SU-DHL-6 (cell line): ENCODE measurements around the gene CYP3A7.
"Not testable (repeated sequence)": the region's sequence is repeated elsewhere in the genome, so short reads cannot be mapped to it uniquely, and the experiment has no call there.

ENCODE experiments used
- H2AFZ ChIP-seq: fragments of 200-600 bp; sonication (generic); 2 replicates; pipeline ENCODE4 v1.6.1; 2014; ENCODE audit warnings: low read depth, mild to moderate bottlenecking, moderate library complexity, mixed read lengths, antibody characterized with exemption, low read length; ENCODE audit not compliant: severe bottlenecking
- H3F3A ChIP-seq: fragments of 200-600 bp; shearing (Covaris generic); 2 replicates; pipeline ENCODE4 v1.6.0; 2016; ENCODE audit warnings: antibody characterized with exemption, mild to moderate bottlenecking; ENCODE audit not compliant: insufficient read depth
- H3K27ac ChIP-seq: fragments of 200-600 bp; sonication (generic); 2 replicates; pipeline ENCODE4 v1.5.1; 2016; ENCODE audit warnings: low read depth, mild to moderate bottlenecking, low read length, moderate library complexity, mixed read lengths
- H3K27me3 ChIP-seq: fragments of 200-600 bp; sonication (generic), shearing (Covaris generic); 2 replicates; pipeline ENCODE4 v1.6.0; 2014; ENCODE audit warnings: mild to moderate bottlenecking, low read length
- H3K36me3 ChIP-seq: fragments of 200-600 bp; sonication (generic); 2 replicates; pipeline ENCODE4 v1.6.1; 2014; ENCODE audit warnings: mild to moderate bottlenecking, low read length, mixed read lengths
- H3K4me2 ChIP-seq: fragments of 300-600, 200-600 bp; shearing (Covaris generic), sonication (generic); 2 replicates; pipeline ENCODE4 v1.6.0; 2014; ENCODE audit warnings: low read length, low read depth, mild to moderate bottlenecking; ENCODE audit not compliant: poor library complexity, severe bottlenecking
- H3K4me3 ChIP-seq: fragments of 200-600 bp; sonication (generic); 2 replicates; pipeline ENCODE4 v1.5.1; 2014; ENCODE audit warnings: antibody characterized with exemption, low read length, mild to moderate bottlenecking, mixed read lengths; ENCODE audit not compliant: insufficient read depth, poor library complexity, severe bottlenecking
- H3K79me2 ChIP-seq: fragments of 200-600 bp; sonication (generic); 2 replicates; pipeline ENCODE4 v1.6.1; 2014; ENCODE audit warnings: mild to moderate bottlenecking, low read length, moderate library complexity; ENCODE audit not compliant: insufficient read depth
- H3K9ac ChIP-seq: fragments of 200-600 bp; sonication (generic); 2 replicates; pipeline ENCODE4 v1.7.0; 2014; ENCODE audit warnings: mild to moderate bottlenecking, low read length
- H3K9me2 ChIP-seq: fragments of 200-600 bp; sonication (generic); replicated peaks from 2 replicates; pipeline ENCODE4 v1.6.1; 2014; ENCODE audit warnings: low read length; ENCODE audit not compliant: insufficient read depth
- H3K9me3 ChIP-seq: fragments of 200-600 bp; sonication (generic); 2 replicates; pipeline ENCODE4 v1.6.1; 2014; ENCODE audit warnings: low read length, mixed read lengths; ENCODE audit not compliant: insufficient read depth
- H4K20me1 ChIP-seq: fragments of 200-600 bp; sonication (generic); 2 replicates; pipeline ENCODE4 v1.6.1; 2014; ENCODE audit warnings: low read depth, mild to moderate bottlenecking, antibody characterized with exemption, low read length, moderate library complexity, mixed read lengths
- EZH2phosphoT487 ChIP-seq: fragments of 200-600 bp; sonication (generic), shearing (Covaris generic); conservative IDR thresholded peaks from 2 replicates; pipeline ENCODE4 v1.6.1; 2018; ENCODE audit warnings: mild to moderate bottlenecking, antibody characterized with exemption, low read length, moderate library complexity, mixed read lengths
- TF ChIP-seq, protein P1 (sequence below): fragments of 200-600 bp; sonication (generic); IDR thresholded peaks from one replicate; pipeline ENCODE4 v1.5.1; 2017; ENCODE audit warnings: antibody characterized with exemption, mild to moderate bottlenecking, low read length, moderate library complexity; ENCODE audit not compliant: insufficient read depth, poor library complexity, severe bottlenecking

Gene CYP3A7

DNA sequence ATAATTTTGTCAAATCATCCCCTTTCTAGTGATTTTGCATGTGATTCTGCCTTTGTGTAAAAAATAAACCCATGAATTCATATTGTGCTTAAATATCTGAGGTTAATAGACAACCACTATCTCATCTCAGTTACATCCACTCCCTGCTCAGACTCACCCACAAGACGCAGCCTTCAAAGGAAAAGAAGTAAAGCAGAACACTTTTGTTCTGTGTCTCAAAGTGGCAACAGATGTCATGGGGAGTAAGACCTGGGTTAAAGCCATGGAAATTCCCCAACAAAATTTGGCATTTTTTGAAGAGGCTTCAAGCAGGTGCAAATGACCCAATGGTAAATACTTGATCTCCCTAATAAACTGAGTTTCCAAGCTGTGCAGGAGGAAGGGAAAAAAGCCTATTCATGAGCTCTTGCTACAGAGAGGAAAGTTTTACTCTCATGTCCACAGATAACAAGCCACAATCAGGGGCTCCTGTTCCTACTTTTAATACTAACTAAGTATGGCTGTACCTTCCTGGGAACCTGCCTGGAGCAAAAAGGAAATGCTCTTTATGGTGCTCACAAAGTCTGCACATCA is 4.7 kb downstream of the CYP3A7 start:
- no peaks in the 10 kb centered on the region for H3K79me2 ChIP-seq
- no peak overlapping the region for H2AFZ ChIP-seq
- no peaks in the 10 kb centered on the region for H3K9me3 ChIP-seq
- H3K27me3 ChIP-seq: no peaks in the 10 kb centered on the region
- H3K4me2 ChIP-seq: no peak overlapping the region
- H3K36me3 ChIP-seq: no peaks in the 10 kb centered on the region
- H3K4me3 ChIP-seq: no peak overlapping the region
- no peaks in the 10 kb centered on the region for H4K20me1 ChIP-seq
- no peak overlapping the region for H3K27ac ChIP-seq
- H3F3A ChIP-seq: no peaks in the 10 kb centered on the region
- H3K9me2 ChIP-seq: no peaks in the 10 kb centered on the region
- TF ChIP-seq EZH2phosphoT487: no peak
- TF ChIP-seq, protein P1, sequence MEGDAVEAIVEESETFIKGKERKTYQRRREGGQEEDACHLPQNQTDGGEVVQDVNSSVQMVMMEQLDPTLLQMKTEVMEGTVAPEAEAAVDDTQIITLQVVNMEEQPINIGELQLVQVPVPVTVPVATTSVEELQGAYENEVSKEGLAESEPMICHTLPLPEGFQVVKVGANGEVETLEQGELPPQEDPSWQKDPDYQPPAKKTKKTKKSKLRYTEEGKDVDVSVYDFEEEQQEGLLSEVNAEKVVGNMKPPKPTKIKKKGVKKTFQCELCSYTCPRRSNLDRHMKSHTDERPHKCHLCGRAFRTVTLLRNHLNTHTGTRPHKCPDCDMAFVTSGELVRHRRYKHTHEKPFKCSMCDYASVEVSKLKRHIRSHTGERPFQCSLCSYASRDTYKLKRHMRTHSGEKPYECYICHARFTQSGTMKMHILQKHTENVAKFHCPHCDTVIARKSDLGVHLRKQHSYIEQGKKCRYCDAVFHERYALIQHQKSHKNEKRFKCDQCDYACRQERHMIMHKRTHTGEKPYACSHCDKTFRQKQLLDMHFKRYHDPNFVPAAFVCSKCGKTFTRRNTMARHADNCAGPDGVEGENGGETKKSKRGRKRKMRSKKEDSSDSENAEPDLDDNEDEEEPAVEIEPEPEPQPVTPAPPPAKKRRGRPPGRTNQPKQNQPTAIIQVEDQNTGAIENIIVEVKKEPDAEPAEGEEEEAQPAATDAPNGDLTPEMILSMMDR: no peak
- no peak overlapping the region for H3K9ac ChIP-seq

DNA sequence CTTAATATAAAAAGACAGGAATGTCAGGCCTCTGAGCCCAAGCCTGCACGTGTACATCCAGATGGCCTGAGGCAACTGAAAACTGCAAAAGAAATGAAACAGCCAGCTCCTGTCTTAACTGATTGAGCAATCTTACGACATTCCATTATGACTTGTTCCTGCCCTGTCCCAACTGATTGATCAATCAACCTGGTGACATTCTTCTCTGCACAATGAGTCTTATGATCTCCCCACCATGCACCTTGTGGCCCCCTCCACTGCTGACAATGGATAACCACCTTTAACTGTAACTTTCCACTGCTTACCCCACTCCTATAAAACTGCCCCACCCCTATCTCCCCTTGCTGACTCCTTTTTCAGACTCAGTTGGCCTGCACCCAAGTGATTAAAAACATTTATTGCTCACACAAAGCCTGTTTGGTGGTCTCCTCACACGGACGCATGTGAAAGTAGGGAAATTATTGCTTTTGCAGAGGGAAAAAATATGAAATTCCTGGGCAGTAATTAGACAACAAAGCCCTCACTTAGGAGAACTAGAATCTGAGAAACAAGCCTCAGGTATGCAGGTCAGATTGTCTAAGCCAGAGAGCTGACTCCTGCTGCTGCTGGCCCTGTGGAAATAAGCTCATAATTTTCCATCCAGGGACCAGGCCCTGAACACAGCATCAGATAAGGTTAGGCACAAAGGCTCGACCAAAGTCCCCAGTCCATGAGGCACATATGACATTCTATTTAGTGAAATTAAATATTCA is 5.3 kb downstream of the CYP3A7 start:
- Histone ChIP-seq H3K9ac (no peak overlapping the region), H3K4me3 (no peak overlapping the region), H3K36me3 (no peaks in the 10 kb centered on the region), H3K9me2 (no peaks in the 10 kb centered on the region), H3F3A (no peaks in the 10 kb centered on the region), H4K20me1 (no peaks in the 10 kb centered on the region), H3K9me3 (no peaks in the 10 kb centered on the region), H3K79me2 (no peaks in the 10 kb centered on the region), H2AFZ (no peak overlapping the region), H3K27me3 (no peaks in the 10 kb centered on the region), H3K27ac (no peak overlapping the region), H3K4me2 (no peak overlapping the region)
- TF ChIP-seq, protein P1: no peak
- TF ChIP-seq EZH2phosphoT487: no peak

GRCh38 chr7:99728615-99729014 is 6.4 kb downstream of the CYP3A7 start:
- no peak for TF ChIP-seq EZH2phosphoT487
- TF ChIP-seq, protein P1: no peak
- Histone ChIP-seq H3K9me2 (no peaks in the 10 kb centered on the region), H4K20me1 (no peaks in the 10 kb centered on the region), H3K9me3 (no peaks in the 10 kb centered on the region), H3K4me2 (no peak overlapping the region), H3K36me3 (no peaks in the 10 kb centered on the region), H3K4me3 (no peak overlapping the region), H2AFZ (no peak overlapping the region), H3K79me2 (no peaks in the 10 kb centered on the region), H3F3A (no peaks in the 10 kb centered on the region), H3K27me3 (no peaks in the 10 kb centered on the region), H3K9ac (no peak overlapping the region), H3K27ac (no peak overlapping the region)

GRCh38 chr7:99723201-99723600 is 11.8 kb downstream of the CYP3A7 start:
- H3K9me3 ChIP-seq, H3K9ac ChIP-seq, H3K27ac ChIP-seq, H3K27me3 ChIP-seq, H3F3A ChIP-seq, H3K79me2 ChIP-seq, H3K9me2 ChIP-seq, H2AFZ ChIP-seq, H4K20me1 ChIP-seq, H3K36me3 ChIP-seq, H3K4me2 ChIP-seq, H3K4me3 ChIP-seq: not testable (repeated sequence)
